Measurements from ENCODE around the gene P3H3. TPM values are rescaled to one million over a fixed set of nuclear protein-coding genes. Genes with fewer than 3 reads are reported as not detected.
A peak's percentile ranks its signal among the peaks of the same experiment; 100 is the strongest.
"Not testable (repeated sequence)": the region's sequence is repeated elsewhere in the genome, so short reads cannot be mapped to it uniquely, and the experiment has no call there.

The P3H3 gene
- total and polyA plus RNA-seq, 10 donors, result 4.2 to 11.7 (median 6.2) TPM

DNA sequence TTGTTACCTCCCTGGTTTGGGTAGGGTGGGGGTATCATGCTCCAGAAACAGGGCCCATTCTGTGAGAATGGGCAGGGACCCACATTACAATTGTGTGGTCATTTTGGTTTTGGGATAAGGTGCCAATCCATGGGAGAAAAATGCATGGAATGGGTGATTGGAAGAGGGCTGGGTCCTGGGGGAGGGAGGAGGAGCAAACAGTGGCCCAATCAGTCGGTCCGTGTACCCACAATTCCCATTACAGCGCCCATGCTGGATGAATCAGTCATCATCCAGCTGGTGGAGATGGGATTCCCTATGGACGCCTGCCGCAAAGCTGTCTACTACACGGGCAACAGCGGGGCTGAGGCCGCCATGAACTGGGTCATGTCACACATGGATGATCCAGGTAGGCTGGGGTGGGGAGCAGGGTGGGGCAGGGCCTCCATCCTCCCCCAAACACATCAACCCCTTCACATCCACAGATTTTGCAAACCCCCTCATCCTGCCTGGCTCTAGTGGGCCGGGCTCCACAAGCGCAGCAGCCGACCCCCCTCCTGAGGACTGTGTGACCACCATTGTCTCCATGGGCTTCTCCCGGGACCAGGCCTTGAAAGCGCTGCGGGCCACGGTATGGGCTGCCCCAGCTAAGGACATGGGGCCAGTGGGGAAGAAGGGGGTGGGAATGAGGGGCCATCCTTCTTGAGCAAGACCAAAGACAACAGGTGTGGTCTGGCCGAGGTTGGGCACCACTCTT lies 35.5 kb downstream of the P3H3 start:
- intact Hi-C loops (cut with DNase I; ENCODE audit: low total_unique reads), result loop anchor here (10.0 kb wide), 1 partner anchor 101 kb away; no protein-coding TSS in a partner anchor
- no peaks in the 10 kb centered on the region for H3K27me3 ChIP-seq (replicated peaks in 1 of 7)
- H3K4me1 ChIP-seq, result peaks cover 7 to 23% (median 15%) of the 10 kb centered on the region in 6 donors
- peak; percentile 69 for DNase-seq
- no peak overlapping the region for H3K4me3 ChIP-seq
- H3K9me3 ChIP-seq, result no peaks in the 10 kb centered on the region
- no peak overlapping the region for H3K27ac ChIP-seq
- TF ChIP-seq POLR2A (IDR thresholded peaks at IDR 0.05) (no peak), POLR2AphosphoS5 (IDR thresholded peaks at IDR 0.05) (no peak)
- TF ChIP-seq, protein P1, sequence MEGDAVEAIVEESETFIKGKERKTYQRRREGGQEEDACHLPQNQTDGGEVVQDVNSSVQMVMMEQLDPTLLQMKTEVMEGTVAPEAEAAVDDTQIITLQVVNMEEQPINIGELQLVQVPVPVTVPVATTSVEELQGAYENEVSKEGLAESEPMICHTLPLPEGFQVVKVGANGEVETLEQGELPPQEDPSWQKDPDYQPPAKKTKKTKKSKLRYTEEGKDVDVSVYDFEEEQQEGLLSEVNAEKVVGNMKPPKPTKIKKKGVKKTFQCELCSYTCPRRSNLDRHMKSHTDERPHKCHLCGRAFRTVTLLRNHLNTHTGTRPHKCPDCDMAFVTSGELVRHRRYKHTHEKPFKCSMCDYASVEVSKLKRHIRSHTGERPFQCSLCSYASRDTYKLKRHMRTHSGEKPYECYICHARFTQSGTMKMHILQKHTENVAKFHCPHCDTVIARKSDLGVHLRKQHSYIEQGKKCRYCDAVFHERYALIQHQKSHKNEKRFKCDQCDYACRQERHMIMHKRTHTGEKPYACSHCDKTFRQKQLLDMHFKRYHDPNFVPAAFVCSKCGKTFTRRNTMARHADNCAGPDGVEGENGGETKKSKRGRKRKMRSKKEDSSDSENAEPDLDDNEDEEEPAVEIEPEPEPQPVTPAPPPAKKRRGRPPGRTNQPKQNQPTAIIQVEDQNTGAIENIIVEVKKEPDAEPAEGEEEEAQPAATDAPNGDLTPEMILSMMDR (IDR thresholded peaks at IDR 0.05 in 8 of 11, conservative IDR thresholded peaks at IDR 0.05 in 3 of 11), result no peak
- peaks cover 0 to 75% (median 68%) of the 10 kb centered on the region in 6 donors for H3K36me3 ChIP-seq
- WGBS, 5 donors, result 94 to 99% (median 95%) methylated on average over 12 to 16 of the region's 16 CpGs

DNA sequence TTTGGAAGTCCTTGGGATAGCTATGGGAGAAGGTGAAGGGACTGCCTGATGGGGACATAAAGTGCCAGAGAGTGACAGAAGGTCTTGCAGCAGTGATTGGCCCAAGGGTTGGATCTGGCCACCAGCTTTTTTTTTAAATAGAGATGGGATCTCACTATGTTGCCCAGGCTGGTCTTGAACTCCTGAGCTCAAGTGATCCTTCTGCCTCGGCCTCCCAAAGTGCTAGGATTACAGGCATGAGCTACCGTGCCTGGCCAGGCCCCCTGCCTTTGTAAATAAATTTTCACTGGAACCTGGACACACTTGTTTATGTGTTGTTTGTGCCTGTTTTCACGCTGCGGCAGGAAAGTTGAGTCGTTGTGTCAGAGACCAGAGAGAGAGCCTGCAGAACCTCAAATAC lies 37.1 kb downstream of the P3H3 start:
- 93 to 97% (median 95%) methylated on average over 5 of the region's 5 CpGs for WGBS, 5 donors
- H3K4me3 ChIP-seq; H3K9me3 ChIP-seq; H3K27ac ChIP-seq; H3K27me3 ChIP-seq (replicated peaks in 1 of 7); DNase-seq: not testable (repeated sequence)
- Histone ChIP-seq H3K4me1 (peaks cover 16 to 38% (median 30%) of the 10 kb centered on the region in 6 donors), H3K36me3 (peaks cover 0 to 75% (median 63%) of the 10 kb centered on the region in 6 donors)
- intact Hi-C loops (cut with DNase I; ENCODE audit: low total_unique reads), result loop anchor here (10.0 kb wide), 1 partner anchor 99 kb away; no protein-coding TSS in a partner anchor

DNA sequence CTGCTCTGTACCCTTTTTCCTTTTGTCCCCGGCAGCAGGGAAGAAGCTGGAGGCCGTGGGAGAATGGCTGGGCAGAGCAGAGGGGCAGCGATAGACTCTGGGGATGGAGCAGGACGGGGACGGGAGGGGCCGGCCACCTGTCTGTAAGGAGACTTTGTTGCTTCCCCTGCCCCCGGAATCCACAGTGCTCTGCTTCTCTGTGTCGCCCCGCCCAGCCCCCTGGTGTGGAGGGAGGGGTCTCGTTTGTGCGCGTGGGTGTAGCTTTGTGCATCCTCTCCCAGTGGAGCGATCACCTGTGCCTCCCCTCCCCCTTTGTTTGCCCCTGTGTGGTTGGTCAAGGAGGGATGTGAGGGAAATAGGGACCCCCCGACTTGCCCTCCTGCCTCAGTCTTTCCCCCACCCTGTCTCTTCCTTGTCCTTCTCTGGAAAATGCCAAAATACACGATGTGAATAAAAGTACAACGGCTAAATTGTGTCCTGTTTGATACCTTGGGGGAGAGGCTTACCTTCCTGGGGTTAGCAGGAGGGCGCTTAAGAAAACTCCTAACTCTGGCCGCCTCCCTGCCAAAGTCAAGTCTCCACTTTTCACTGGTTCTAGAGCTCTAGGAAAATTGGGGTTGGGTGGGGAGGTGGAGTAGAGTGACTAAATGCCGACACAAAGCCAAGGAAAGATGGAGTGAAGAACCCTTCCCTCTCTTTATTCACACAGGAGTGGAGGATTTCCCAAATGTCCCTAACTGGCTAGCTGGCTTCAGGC lies 38.1 kb downstream of the P3H3 start:
- intact Hi-C loops (cut with DNase I; ENCODE audit: low total_unique reads), result loop anchor here (10.0 kb wide), 1 partner anchor 98 kb away; no protein-coding TSS in a partner anchor
- peaks cover 0 to 75% (median 62%) of the 10 kb centered on the region in 6 donors for H3K36me3 ChIP-seq
- TF ChIP-seq, protein P1 (IDR thresholded peaks at IDR 0.05 in 8 of 11, conservative IDR thresholded peaks at IDR 0.05 in 3 of 11), result no peak
- no peak for TF ChIP-seq POLR2AphosphoS5 (IDR thresholded peaks at IDR 0.05)
- TF ChIP-seq POLR2A (IDR thresholded peaks at IDR 0.05), result no peak

DNA sequence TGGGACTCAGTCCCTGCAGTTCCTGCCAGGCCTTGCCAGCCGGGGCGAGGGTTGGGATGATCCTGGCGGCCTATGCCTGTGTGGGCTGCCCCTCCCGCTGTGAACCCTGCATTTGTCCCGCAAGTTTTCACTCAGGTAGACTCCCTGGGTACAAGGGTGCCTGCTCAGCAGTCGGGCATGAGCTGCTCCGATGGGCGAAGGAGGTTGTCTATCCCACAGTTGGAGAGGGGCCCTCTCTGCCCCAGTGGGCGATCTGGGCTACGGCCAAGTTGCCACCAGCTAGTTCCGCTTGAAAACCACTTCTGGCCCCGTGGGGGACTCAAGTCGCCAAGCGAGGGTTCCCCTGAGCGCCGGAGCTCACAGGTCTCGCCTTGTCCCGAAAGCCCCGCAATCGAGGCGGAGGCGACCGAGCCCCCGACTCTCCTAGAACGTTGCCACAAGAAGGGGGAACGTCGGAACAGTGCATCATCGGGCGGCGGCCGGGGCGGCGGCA lies 38.8 kb downstream of the P3H3 start:
- DNase-seq, result peak; percentile 97
- intact Hi-C loops (cut with DNase I; ENCODE audit: low total_unique reads), result loop anchor here (10.0 kb wide), 1 partner anchor 98 kb away; no protein-coding TSS in a partner anchor
- peak overlapping the region; percentile 89 to 99 (median 98) for H3K27ac ChIP-seq
- peaks cover 27 to 55% (median 47%) of the 10 kb centered on the region in 6 donors for H3K4me1 ChIP-seq
- TF ChIP-seq, protein P1 (IDR thresholded peaks at IDR 0.05 in 8 of 11, conservative IDR thresholded peaks at IDR 0.05 in 3 of 11), result peak in 2 of 11 experiments; percentile 6 to 13
- no peak for TF ChIP-seq POLR2A (IDR thresholded peaks at IDR 0.05)
- H3K36me3 ChIP-seq, result peaks cover 0 to 73% (median 56%) of the 10 kb centered on the region in 6 donors
- H3K27me3 ChIP-seq (replicated peaks in 1 of 7), result no peaks in the 10 kb centered on the region
- WGBS, 5 donors, result 1 to 7% (median 3%) methylated on average over 20 to 33 of the region's 33 CpGs
- H3K4me3 ChIP-seq, result peak overlapping the region; percentile 89 to 100 (median 99)
- no peaks in the 10 kb centered on the region for H3K9me3 ChIP-seq

More for the DNA sequence above, 38.1 kb downstream of the P3H3 start:
- peak overlapping the region in 7 of 8 donors; percentile 96 to 99 (median 98) for H3K27ac ChIP-seq
- no peaks in the 10 kb centered on the region for H3K27me3 ChIP-seq (replicated peaks in 1 of 7)
- peaks cover 21 to 49% (median 40%) of the 10 kb centered on the region in 6 donors for H3K4me1 ChIP-seq
- peak overlapping the region in 5 of 8 donors; percentile 94 to 100 (median 99) for H3K4me3 ChIP-seq
- H3K9me3 ChIP-seq, result no peaks in the 10 kb centered on the region
- WGBS, 5 donors, result 79 to 87% (median 84%) methylated on average over 18 to 19 of the region's 19 CpGs
- DNase-seq, result peak; percentile 83
